ENCODE measurements around the gene FRMD4A. TPM values are rescaled to one million over a fixed set of nuclear protein-coding genes. Genes with fewer than 3 reads are reported as not detected.

FRMD4A gene
- total and polyA plus RNA-seq, 10 of the 15 experiments (the other 5 are each of a cell fraction or from before 2014, with no cell fraction given) = 17.8 to 75.2 (median 39.1) TPM

GRCh38 chr10:13690281-13690825 is 640.4 kb downstream of the FRMD4A start (continued):
- TF ChIP-seq SKIL (IDR thresholded peaks at IDR 0.05; ENCODE audit: low read depth, poor library complexity, severe bottlenecking) (no peak), JUNB (IDR thresholded peaks at IDR 0.05) (peak; percentile 67), TBL1XR1 (IDR thresholded peaks at IDR 0.05; ENCODE audit: low read depth, low read length) (no peak), MXI1 (IDR thresholded peaks at IDR 0.05; ENCODE audit: low read depth, low read length) (no peak), RB1 (IDR thresholded peaks at IDR 0.05; ENCODE audit: borderline replicate concordance) (no peak), ZNF622 (IDR thresholded peaks at IDR 0.05) (no peak)

- in situ Hi-C loops (cut with MboI) = no loop called here
- TF ChIP-seq CEBPB (IDR thresholded peaks at IDR 0.05; ENCODE audit: borderline replicate concordance in 1 of 2, low read depth in 2 of 2, low read length in 2 of 2) = no peak
- no peak; the same call in 1 of the 2 replicates for TF ChIP-seq POLR2A (IDR thresholded peaks at IDR 0.05; ENCODE audit: low read depth, low read length)
- TF ChIP-seq EZH2 (IDR thresholded peaks at IDR 0.05; ENCODE audit: borderline replicate concordance, control insufficient read depth, low read depth, low read length) = no peak
- TF ChIP-seq FOS (IDR thresholded peaks at IDR 0.05; ENCODE audit: borderline replicate concordance, extremely low read depth, insufficient read length) = no peak
- peak; percentile 79 for TF ChIP-seq SPI1 (IDR thresholded peaks at IDR 0.05; ENCODE audit: borderline replicate concordance, insufficient read depth, low read depth, low read length)
- no peak for TF ChIP-seq CBX3 (IDR thresholded peaks at IDR 0.05; ENCODE audit: borderline replicate concordance, low read depth)
- peak; percentile 20 to 70; a peak in 1 of 4 replicates for TF ChIP-seq SRF (IDR thresholded peaks at IDR 0.05; ENCODE audit: low read depth in 2 of 2, low read length in 2 of 2)
- TF ChIP-seq CHD4 (IDR thresholded peaks at IDR 0.05) = no peak
- no peak for TF ChIP-seq KDM1A (IDR thresholded peaks at IDR 0.05; ENCODE audit: borderline replicate concordance)
- TF ChIP-seq WRNIP1 (IDR thresholded peaks at IDR 0.05; ENCODE audit: borderline replicate concordance, low read depth, low read length) = no peak
- no peak for TF ChIP-seq SUPT20H (IDR thresholded peaks at IDR 0.05; ENCODE audit: borderline replicate concordance, control insufficient read depth, low read depth, low read length)
- TF ChIP-seq JUNB (IDR thresholded peaks at IDR 0.05) = no peak
- no peak for TF ChIP-seq CREM (IDR thresholded peaks at IDR 0.05; ENCODE audit: low read depth)
- no peak for TF ChIP-seq ELK1 (IDR thresholded peaks at IDR 0.05; ENCODE audit: low read depth, low read length)
- no peak; a peak in 1 of 4 replicates for TF ChIP-seq IKZF2 (IDR thresholded peaks at IDR 0.05)
These were observed 644.4 kb downstream of the FRMD4A start for GRCh38 chr10:13686331-13686752.

More at GRCh38 chr10:13686331-13686752, 644.4 kb downstream of the FRMD4A start:
- Histone ChIP-seq H3K27ac (ENCODE audit: control insufficient read depth, insufficient read depth) (peak overlapping the region; percentile 49), H3K9ac (ENCODE audit: control insufficient read depth, insufficient read depth, low read length) (no peak overlapping the region), H3K4me1 (ENCODE audit: control insufficient read depth, insufficient read depth, low read length) (peaks cover 20% of the 10 kb centered on the region), H4K20me1 (ENCODE audit: control insufficient read depth, insufficient read depth) (no peaks in the 10 kb centered on the region), H3K4me2 (ENCODE audit: control insufficient read depth, insufficient read depth) (peak overlapping the region; percentile 31; the same call in 1 of the 2 replicates), H3K36me3 (ENCODE audit: control insufficient read depth in 2 of 2, insufficient read depth in 2 of 2, low read length in 1 of 2) (peaks cover 9 to 29% of the 10 kb centered on the region in 2 experiments; a peak in 3 of 4 replicates), H3K79me2 (ENCODE audit: control insufficient read depth, insufficient read depth, low read length) (peaks cover 6% of the 10 kb centered on the region), H3K27me3 (replicated peaks in 1 of 2; ENCODE audit: control insufficient read depth in 2 of 2, insufficient read depth in 2 of 2, low read length in 1 of 2) (no peaks in the 10 kb centered on the region), H3K9me3 (replicated peaks; ENCODE audit: control insufficient read depth, insufficient read depth, low read length) (no peaks in the 10 kb centered on the region), H2AFZ (ENCODE audit: control insufficient read depth, low read depth, low read length) (no peak overlapping the region), H3K4me3 (no peak overlapping the region)
- POLR2A ChIA-PET = interaction anchor here (0.5 to 1.6 kb wide), 4 partner anchors 12 to 134 kb away, joined by 3 to 7 read pairs (median 4); no protein-coding TSS in a partner anchor
- CTCF ChIA-PET = interaction anchor here (1.2 kb wide), 1 partner anchor 27 kb away, joined by 3 read pairs; no protein-coding TSS in a partner anchor
- DNase-seq (ENCODE audit: low read depth, low spot score) (no peak), ATAC-seq (peak; percentile 70), FAIRE-seq (peak; percentile 31)
- intact Hi-C loops (cut with micrococcal nuclease; ENCODE audit: unreplicated experiment) = no loop called here
- RAD21 ChIA-PET (ENCODE audit: unreplicated experiment) = interaction anchor here (0.9 to 1.8 kb wide), 4 partner anchors 19 to 91 kb away, joined by 3 to 6 read pairs (median 4); no protein-coding TSS in a partner anchor
- SMC1A ChIA-PET (ENCODE audit: uncharacterized antibody, unreplicated experiment) = interaction anchor here (0.6 to 2.6 kb wide), 5 partner anchors 11 to 108 kb away, joined by 3 to 14 read pairs (median 4); no protein-coding TSS in a partner anchor
- BruUV-seq (replicated peaks) = no TSS peak
- 48% methylated on average over 5 of the region's 5 CpGs for WGBS (ENCODE audit: insufficient coverage, insufficient replicate concordance, low lambda C conversion rate, missing lambda C conversion rate)

All from GM12878 (cell line).